SU-DHL-6 (cell line): ENCODE results near the gene C9orf43.

Experiments
- H2AFZ ChIP-seq: fragments of 200-600 bp; sonication (generic); 2 replicates; pipeline ENCODE4 v1.6.1; 2014; ENCODE audit warnings: low read depth, mild to moderate bottlenecking, moderate library complexity, mixed read lengths, antibody characterized with exemption, low read length; ENCODE audit not compliant: severe bottlenecking
- H3F3A ChIP-seq: fragments of 200-600 bp; shearing (Covaris generic); 2 replicates; pipeline ENCODE4 v1.6.0; 2016; ENCODE audit warnings: antibody characterized with exemption, mild to moderate bottlenecking; ENCODE audit not compliant: insufficient read depth
- H3K27ac ChIP-seq: fragments of 200-600 bp; sonication (generic); 2 replicates; pipeline ENCODE4 v1.5.1; 2016; ENCODE audit warnings: low read depth, mild to moderate bottlenecking, low read length, moderate library complexity, mixed read lengths
- H3K27me3 ChIP-seq: fragments of 200-600 bp; sonication (generic), shearing (Covaris generic); 2 replicates; pipeline ENCODE4 v1.6.0; 2014; ENCODE audit warnings: mild to moderate bottlenecking, low read length
- H3K36me3 ChIP-seq: fragments of 200-600 bp; sonication (generic); 2 replicates; pipeline ENCODE4 v1.6.1; 2014; ENCODE audit warnings: mild to moderate bottlenecking, low read length, mixed read lengths
- H3K4me2 ChIP-seq: fragments of 300-600, 200-600 bp; shearing (Covaris generic), sonication (generic); 2 replicates; pipeline ENCODE4 v1.6.0; 2014; ENCODE audit warnings: low read length, low read depth, mild to moderate bottlenecking; ENCODE audit not compliant: poor library complexity, severe bottlenecking
- H3K4me3 ChIP-seq: fragments of 200-600 bp; sonication (generic); 2 replicates; pipeline ENCODE4 v1.5.1; 2014; ENCODE audit warnings: antibody characterized with exemption, low read length, mild to moderate bottlenecking, mixed read lengths; ENCODE audit not compliant: insufficient read depth, poor library complexity, severe bottlenecking
- H3K79me2 ChIP-seq: fragments of 200-600 bp; sonication (generic); 2 replicates; pipeline ENCODE4 v1.6.1; 2014; ENCODE audit warnings: mild to moderate bottlenecking, low read length, moderate library complexity; ENCODE audit not compliant: insufficient read depth
- H3K9ac ChIP-seq: fragments of 200-600 bp; sonication (generic); 2 replicates; pipeline ENCODE4 v1.7.0; 2014; ENCODE audit warnings: mild to moderate bottlenecking, low read length
- H3K9me2 ChIP-seq: fragments of 200-600 bp; sonication (generic); replicated peaks from 2 replicates; pipeline ENCODE4 v1.6.1; 2014; ENCODE audit warnings: low read length; ENCODE audit not compliant: insufficient read depth
- H3K9me3 ChIP-seq: fragments of 200-600 bp; sonication (generic); 2 replicates; pipeline ENCODE4 v1.6.1; 2014; ENCODE audit warnings: low read length, mixed read lengths; ENCODE audit not compliant: insufficient read depth
- H4K20me1 ChIP-seq: fragments of 200-600 bp; sonication (generic); 2 replicates; pipeline ENCODE4 v1.6.1; 2014; ENCODE audit warnings: low read depth, mild to moderate bottlenecking, antibody characterized with exemption, low read length, moderate library complexity, mixed read lengths
- CTCF ChIP-seq: fragments of 200-600 bp; sonication (generic); IDR thresholded peaks from one replicate; pipeline ENCODE4 v1.5.1; 2017; ENCODE audit warnings: antibody characterized with exemption, mild to moderate bottlenecking, low read length, moderate library complexity; ENCODE audit not compliant: insufficient read depth, poor library complexity, severe bottlenecking
- EZH2phosphoT487 ChIP-seq: fragments of 200-600 bp; sonication (generic), shearing (Covaris generic); conservative IDR thresholded peaks from 2 replicates; pipeline ENCODE4 v1.6.1; 2018; ENCODE audit warnings: mild to moderate bottlenecking, antibody characterized with exemption, low read length, moderate library complexity, mixed read lengths

The C9orf43 gene

GRCh38 chr9:113468716-113469448 is 58.3 kb downstream of the C9orf43 start:
- Histone ChIP-seq H3K79me2 (no peaks in the 10 kb centered on the region), H4K20me1 (no peaks in the 10 kb centered on the region), H3K9me3 (no peaks in the 10 kb centered on the region), H3K4me3 (no peak overlapping the region), H3F3A (no peaks in the 10 kb centered on the region), H3K27ac (no peak overlapping the region), H2AFZ (no peak overlapping the region), H3K9ac (no peak overlapping the region), H3K4me2 (no peak overlapping the region), H3K9me2 (no peaks in the 10 kb centered on the region), H3K36me3 (no peaks in the 10 kb centered on the region), H3K27me3 (no peaks in the 10 kb centered on the region)
- no peak for TF ChIP-seq CTCF
- TF ChIP-seq EZH2phosphoT487: no peak

- no peaks in the 10 kb centered on the region for H4K20me1 ChIP-seq
- H3K4me2 ChIP-seq: no peak overlapping the region
- no peak overlapping the region for H2AFZ ChIP-seq
- no peaks in the 10 kb centered on the region for H3K27me3 ChIP-seq
- H3K9me2 ChIP-seq: no peaks in the 10 kb centered on the region
- H3K4me3 ChIP-seq: no peak overlapping the region
- TF ChIP-seq CTCF (no peak), EZH2phosphoT487 (no peak)
- H3K9ac ChIP-seq: no peak overlapping the region
- no peaks in the 10 kb centered on the region for H3K9me3 ChIP-seq
- H3F3A ChIP-seq: no peaks in the 10 kb centered on the region
- no peak overlapping the region for H3K27ac ChIP-seq
- H3K36me3 ChIP-seq: no peaks in the 10 kb centered on the region
- H3K79me2 ChIP-seq: no peaks in the 10 kb centered on the region
Measured at GRCh38 chr9:113471143-113471542, 60.6 kb downstream of the C9orf43 start.

- Histone ChIP-seq H3K9me3 (no peaks in the 10 kb centered on the region), H3K79me2 (no peaks in the 10 kb centered on the region), H3K27ac (no peak overlapping the region), H3K4me2 (no peak overlapping the region), H3K9ac (no peak overlapping the region), H3K4me3 (no peak overlapping the region), H3K36me3 (no peaks in the 10 kb centered on the region), H2AFZ (no peak overlapping the region), H3K9me2 (no peaks in the 10 kb centered on the region), H3F3A (no peaks in the 10 kb centered on the region), H3K27me3 (no peaks in the 10 kb centered on the region), H4K20me1 (no peaks in the 10 kb centered on the region)
- TF ChIP-seq EZH2phosphoT487 (no peak), CTCF (no peak)
Measured at GRCh38 chr9:113471566-113471965, 61.0 kb downstream of the C9orf43 start.
